GM21529 (cell line): ENCODE measurements around the gene UAP1L1.
"Not testable (repeated sequence)": the region's sequence is repeated elsewhere in the genome, so short reads cannot be mapped to it uniquely, and the experiment has no call there.

Experiments used
- ATAC-seq: cut with Tn5 transposase; IDR thresholded peaks from one replicate; pipeline ENCODE4 v1.9.1; 2021; ENCODE audit not compliant: unreplicated experiment

Gene UAP1L1

GRCh38 chr9:137055385-137056364, 21.6 kb upstream of the UAP1L1 start:
- ATAC-seq = no peak

- no peak for ATAC-seq
These were observed 20.4 kb upstream of the UAP1L1 start for GRCh38 chr9:137056739-137057415.

- ATAC-seq = no peak
These were observed 19.8 kb upstream of the UAP1L1 start for GRCh38 chr9:137057545-137057944.

- ATAC-seq = no peak
These were observed 18.6 kb upstream of the UAP1L1 start for GRCh38 chr9:137058521-137059234.

GRCh38 chr9:137062384-137062783, 14.9 kb upstream of the UAP1L1 start:
- ATAC-seq = no peak

- not testable (repeated sequence) for ATAC-seq
These were observed 14.5 kb upstream of the UAP1L1 start for GRCh38 chr9:137062798-137063197.

GRCh38 chr9:137063311-137064026, 13.8 kb upstream of the UAP1L1 start:
- no peak for ATAC-seq

- no peak for ATAC-seq
These were observed 13.1 kb upstream of the UAP1L1 start for GRCh38 chr9:137064027-137064879.

GRCh38 chr9:137064880-137065164, 12.5 kb upstream of the UAP1L1 start:
- no peak for ATAC-seq

GRCh38 chr9:137065336-137065967, 11.9 kb upstream of the UAP1L1 start:
- ATAC-seq = no peak

- no peak for ATAC-seq
These were observed 11.0 kb upstream of the UAP1L1 start for GRCh38 chr9:137066096-137066861.

- peak; percentile 32 for ATAC-seq
These were observed 9.3 kb upstream of the UAP1L1 start for GRCh38 chr9:137067860-137068538.

GRCh38 chr9:137068539-137069507, 8.5 kb upstream of the UAP1L1 start:
- no peak for ATAC-seq

- ATAC-seq = no peak
These were observed 7.7 kb upstream of the UAP1L1 start for GRCh38 chr9:137069508-137070091.

- ATAC-seq = peak; percentile 72
These were observed 7.0 kb upstream of the UAP1L1 start, which contains the start of gene SAPCD2 for GRCh38 chr9:137070201-137070905. Gene SAPCD2, minus strand, starts transcription at chr9:137070557. Its CDS starts 97 bp downstream, at chr9:137070460.

GRCh38 chr9:137070906-137071275, 6.4 kb upstream of the UAP1L1 start:
- ATAC-seq = no peak
